ENCODE measurements around the gene CORO2A.

- no peak for TF ChIP-seq POLR2A (IDR thresholded peaks at IDR 0.05)
- TF ChIP-seq POLR2AphosphoS5 (IDR thresholded peaks at IDR 0.05): no peak
- no peak for TF ChIP-seq CTCF (IDR thresholded peaks at IDR 0.05)
Measured at GRCh38 chr9:98071737-98072136, 120.7 kb downstream of the CORO2A start.
